ENCODE results near the gene NBPF3. TPM values are rescaled to one million over a fixed set of nuclear protein-coding genes. Genes with fewer than 3 reads are reported as not detected.

NBPF3 gene
- total RNA-seq, 1 experiment from 2014 or later, result 15.8 TPM

GRCh38 chr1:21526441-21526840 is 86.5 kb downstream of the NBPF3 start:
- H3K4me2 ChIP-seq (ENCODE audit: insufficient read depth, insufficient read length, low read length), result no peak overlapping the region
- no peaks in the 10 kb centered on the region for H3K9me3 ChIP-seq (ENCODE audit: control insufficient read depth, low read depth, low read length)
- peaks cover 2% of the 10 kb centered on the region; the same call in 1 of the 2 replicates for H3K79me2 ChIP-seq (ENCODE audit: insufficient read depth, low read length)
- H4K8ac ChIP-seq (replicated peaks; ENCODE audit: insufficient read length, low read depth, low read length), result no peak overlapping the region
- H3K36me3 Mint-ChIP-seq (ENCODE audit: insufficient read depth in 1 of 3, low read depth in 3 of 3), result peaks cover 0 to 4% (median 0%) of the 10 kb centered on the region in 3 experiments; a peak in 2 of 7 replicates
- H3K9ac ChIP-seq (ENCODE audit: extremely low read depth, insufficient read length, low read length), result no peak overlapping the region
- no peaks in the 10 kb centered on the region for H3K27me3 ChIP-seq (ENCODE audit: insufficient read depth, low read length)
- no peak for DNase-seq
- no peak overlapping the region for H3T11ph ChIP-seq (ENCODE audit: low read length)
- no peak overlapping the region for H3K27ac Mint-ChIP-seq
- no peaks in the 10 kb centered on the region for H3K23me2 ChIP-seq (ENCODE audit: insufficient read length, low read depth, low read length, poor library complexity, severe bottlenecking)
- no peaks in the 10 kb centered on the region for H3K79me1 ChIP-seq (ENCODE audit: insufficient read depth, low read depth, low read length, poor library complexity, severe bottlenecking)
- no CpG with 5 or more reads among the region's 1 CpG for WGBS (ENCODE audit: extremely low coverage, insufficient read length, low lambda C conversion rate)
- no peak overlapping the region for H2BK12ac ChIP-seq (ENCODE audit: insufficient read length, low read depth, low read length)
- H2BK20ac ChIP-seq (ENCODE audit: low read depth, low read length, poor library complexity, severe bottlenecking), result no peak overlapping the region
- H2BK5ac ChIP-seq (ENCODE audit: insufficient read length, low read length), result no peak overlapping the region
- no peaks in the 10 kb centered on the region for H4K20me1 ChIP-seq (ENCODE audit: control insufficient read depth, insufficient read depth, insufficient read length)
- no peaks in the 10 kb centered on the region for H3K9me3 Mint-ChIP-seq
- no peak overlapping the region for H2AFZ ChIP-seq (ENCODE audit: low read length)
- no peak overlapping the region for H3K4ac ChIP-seq (ENCODE audit: low read depth, low read length)
- no peak overlapping the region for H3K23ac ChIP-seq (ENCODE audit: insufficient read length, low read depth, low read length)
- no peak for TF ChIP-seq CTCF (conservative IDR thresholded peaks at IDR 0.05)
- H3K4me1 Mint-ChIP-seq, result peaks cover 20 to 45% of the 10 kb centered on the region in 2 experiments
- H4K5ac ChIP-seq (ENCODE audit: insufficient read length, low read depth, low read length), result no peak overlapping the region
- no peak overlapping the region for H3K18ac ChIP-seq (ENCODE audit: insufficient read length, low read depth, low read length)
- no peak overlapping the region for H2BK120ac ChIP-seq (ENCODE audit: low read depth, low read length, poor library complexity, severe bottlenecking)
- no peak overlapping the region for H4K91ac ChIP-seq (ENCODE audit: insufficient read length, low read depth, low read length)
- no peak overlapping the region for H3K56ac ChIP-seq (ENCODE audit: insufficient read length, low read depth, low read length)
- H3K27ac ChIP-seq (ENCODE audit: insufficient read length, low read depth, low read length), result no peak overlapping the region
- no peaks in the 10 kb centered on the region for H3K27me3 Mint-ChIP-seq (ENCODE audit: low read depth)
- H3K4me3 Mint-ChIP-seq, result no peak overlapping the region
- H3K14ac ChIP-seq (ENCODE audit: insufficient read depth, low read length), result no peak overlapping the region
- H2BK15ac ChIP-seq (ENCODE audit: low read depth, low read length), result no peak overlapping the region
- no peaks in the 10 kb centered on the region; the same call in 1 of the 2 replicates for H3K4me1 ChIP-seq (ENCODE audit: insufficient read depth, low read length)
- H2AK5ac ChIP-seq (ENCODE audit: insufficient read length, low read length), result no peak overlapping the region

Data from H9 (cell line).